GM19397 (cell line): ENCODE data around the gene ABCG4.
"Not testable (repeated sequence)": the region's sequence is repeated elsewhere in the genome, so short reads cannot be mapped to it uniquely, and the experiment has no call there.

Experiments used
- ATAC-seq: cut with Tn5 transposase; IDR thresholded peaks from one replicate; pipeline ENCODE4 v1.9.1; 2021; ENCODE audit warnings: mild to moderate bottlenecking, moderate library complexity; ENCODE audit not compliant: unreplicated experiment

Gene ABCG4

DNA sequence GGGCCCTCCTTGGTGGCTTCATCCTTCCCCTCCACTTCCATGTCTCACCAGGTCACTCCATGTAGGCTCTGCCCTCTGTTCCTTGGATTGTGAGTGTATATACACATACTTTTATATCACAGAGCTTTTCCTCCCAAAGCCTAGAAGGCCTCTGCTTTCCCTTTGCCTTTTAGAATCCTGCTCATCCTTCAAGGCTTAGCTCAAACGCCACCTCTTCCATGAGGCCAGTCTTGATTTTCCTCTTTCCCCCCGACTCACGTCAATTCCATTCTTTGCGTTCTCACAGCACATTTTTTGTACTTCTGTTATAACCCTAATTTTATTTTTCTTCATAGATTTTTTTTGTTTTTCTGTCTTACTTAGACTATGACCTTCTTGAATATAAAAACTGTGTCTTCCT is 3.8 kb downstream of the ABCG4 start:
- no peak for ATAC-seq

DNA sequence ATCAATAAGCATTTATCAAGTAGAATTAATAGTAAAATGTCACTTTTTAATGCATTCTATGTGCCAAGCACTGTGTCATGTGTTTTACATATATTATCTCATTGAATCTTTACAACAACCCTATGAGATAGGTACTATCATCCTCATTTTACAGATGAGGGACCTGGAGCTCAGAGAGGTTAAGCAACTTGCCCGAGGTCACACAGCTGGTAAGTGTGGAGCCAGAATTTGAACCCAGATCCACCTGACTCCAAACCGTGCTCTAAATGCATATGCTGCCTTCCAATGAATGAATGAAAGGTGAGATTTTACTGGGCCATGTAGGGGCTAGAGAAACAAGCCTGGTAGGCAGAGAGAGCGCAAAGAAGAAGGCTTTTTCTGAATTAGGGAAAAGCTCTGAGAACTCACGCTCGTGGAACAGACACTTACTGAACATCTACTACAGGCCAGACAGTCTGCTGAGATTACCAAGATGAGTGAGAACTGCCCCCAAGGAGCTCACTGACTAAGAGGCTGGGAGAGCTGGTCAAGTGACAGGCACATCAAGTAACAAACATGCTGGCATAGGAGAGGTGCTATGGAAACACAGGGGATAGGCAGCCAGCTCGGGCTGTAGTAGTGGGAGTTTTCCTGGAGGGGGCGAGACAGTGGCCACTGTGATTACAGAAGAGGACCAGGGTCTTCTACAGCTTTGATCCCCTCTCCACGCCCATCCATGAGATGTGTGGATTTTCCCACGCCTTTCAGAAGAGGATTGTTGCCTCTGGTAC is 4.4 kb downstream of the ABCG4 start:
- no peak for ATAC-seq

DNA sequence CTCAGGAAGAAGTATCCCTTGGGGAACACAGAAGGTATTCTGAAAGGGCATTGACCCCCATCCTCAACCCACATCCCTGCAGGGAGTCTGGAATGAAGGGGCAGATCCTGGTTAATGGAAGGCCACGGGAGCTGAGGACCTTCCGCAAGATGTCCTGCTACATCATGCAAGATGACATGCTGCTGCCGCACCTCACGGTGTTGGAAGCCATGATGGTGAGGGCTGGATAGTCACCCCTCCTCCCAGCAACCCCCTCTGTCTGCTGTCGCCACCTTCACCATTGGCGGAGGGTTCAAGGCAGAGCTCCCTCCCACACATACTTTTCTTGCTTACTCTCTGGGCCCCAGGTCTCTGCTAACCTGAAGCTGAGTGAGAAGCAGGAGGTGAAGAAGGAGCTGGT is 5.3 kb downstream of the ABCG4 start:
- no peak for ATAC-seq

DNA sequence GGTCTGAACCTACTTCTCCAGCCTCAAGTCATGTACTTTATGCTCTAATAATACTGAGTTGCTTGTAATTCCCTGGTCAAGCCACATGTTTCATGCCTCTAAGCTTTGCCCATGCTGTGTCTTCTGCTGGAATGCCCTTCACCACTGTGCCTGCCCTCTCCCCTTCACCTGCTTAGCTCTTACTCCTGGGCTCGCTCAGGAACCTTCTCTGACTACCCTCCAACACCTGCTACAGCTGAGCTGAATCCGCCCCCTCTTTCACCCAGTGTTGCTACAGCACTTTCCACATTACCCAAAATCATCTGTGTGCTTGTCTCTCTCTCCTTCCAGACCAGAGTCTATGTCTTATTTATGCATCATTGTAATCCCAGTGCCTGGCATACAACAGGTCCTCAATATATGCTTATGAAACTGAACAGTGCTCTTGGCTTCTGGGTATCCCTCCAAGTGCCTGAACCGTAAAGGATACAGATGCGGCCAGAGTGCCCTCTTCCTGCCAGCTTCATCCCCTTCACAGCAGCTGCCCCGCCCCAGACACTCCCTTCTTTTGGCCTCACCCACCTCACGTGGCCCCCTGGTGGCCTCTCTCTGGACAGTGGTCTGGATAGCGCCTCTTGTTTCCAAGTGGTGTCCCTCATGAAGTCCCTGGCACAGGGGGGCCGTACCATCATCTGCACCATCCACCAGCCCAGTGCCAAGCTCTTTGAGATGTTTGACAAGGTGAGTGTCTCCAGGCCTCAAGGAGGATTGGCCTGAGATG is 7.1 kb downstream of the ABCG4 start:
- ATAC-seq = no peak

DNA sequence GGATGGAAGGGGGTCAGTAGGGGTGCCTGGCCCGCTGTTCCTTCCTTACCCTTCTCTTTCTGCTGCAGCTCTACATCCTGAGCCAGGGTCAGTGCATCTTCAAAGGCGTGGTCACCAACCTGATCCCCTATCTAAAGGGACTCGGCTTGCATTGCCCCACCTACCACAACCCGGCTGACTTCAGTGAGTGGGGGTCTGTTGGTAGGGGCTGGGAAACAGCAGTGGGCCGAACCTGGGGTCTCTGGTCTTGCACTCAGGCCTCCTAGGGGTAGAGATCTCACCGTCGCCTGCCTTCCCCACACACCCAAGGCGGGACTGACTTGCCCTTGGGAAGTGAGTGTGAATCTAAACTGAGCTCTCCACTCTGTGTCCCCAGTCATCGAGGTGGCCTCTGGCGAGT is 7.6 kb downstream of the ABCG4 start:
- no peak for ATAC-seq

DNA sequence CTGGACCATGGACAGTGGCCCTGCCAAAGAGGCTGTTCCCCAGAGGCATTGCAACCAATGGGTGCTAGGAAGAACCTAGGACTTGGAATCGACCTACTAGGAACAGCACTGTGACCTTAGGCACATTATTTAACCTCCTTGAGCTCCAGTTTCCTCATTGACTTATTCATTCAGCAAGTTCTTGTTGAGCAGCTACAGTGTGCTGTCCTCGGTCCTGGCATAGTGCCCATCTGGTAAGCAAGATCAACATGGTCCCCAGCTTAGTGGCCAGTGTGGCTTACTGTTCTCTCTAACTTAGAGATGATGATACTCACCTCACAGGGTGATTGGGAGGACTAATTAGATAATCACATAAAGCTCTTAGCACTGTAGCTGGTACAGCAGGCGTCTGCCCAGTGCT is 8.2 kb downstream of the ABCG4 start:
- ATAC-seq = no peak

DNA sequence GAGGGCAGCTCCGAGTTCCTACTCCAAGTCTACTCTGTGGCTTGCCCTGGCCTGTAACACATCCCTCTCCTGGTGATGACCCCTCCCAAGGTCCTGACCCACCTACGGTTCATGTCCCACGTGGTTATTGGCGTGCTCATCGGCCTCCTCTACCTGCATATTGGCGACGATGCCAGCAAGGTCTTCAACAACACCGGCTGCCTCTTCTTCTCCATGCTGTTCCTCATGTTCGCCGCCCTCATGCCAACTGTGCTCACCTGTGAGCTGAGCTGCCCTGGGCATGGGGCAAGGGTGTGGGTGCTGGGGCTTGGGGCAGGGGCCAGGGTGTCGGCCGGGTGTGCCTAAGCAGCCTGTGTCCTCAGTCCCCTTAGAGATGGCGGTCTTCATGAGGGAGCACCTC is 9.6 kb downstream of the ABCG4 start:
- ATAC-seq = no peak

DNA sequence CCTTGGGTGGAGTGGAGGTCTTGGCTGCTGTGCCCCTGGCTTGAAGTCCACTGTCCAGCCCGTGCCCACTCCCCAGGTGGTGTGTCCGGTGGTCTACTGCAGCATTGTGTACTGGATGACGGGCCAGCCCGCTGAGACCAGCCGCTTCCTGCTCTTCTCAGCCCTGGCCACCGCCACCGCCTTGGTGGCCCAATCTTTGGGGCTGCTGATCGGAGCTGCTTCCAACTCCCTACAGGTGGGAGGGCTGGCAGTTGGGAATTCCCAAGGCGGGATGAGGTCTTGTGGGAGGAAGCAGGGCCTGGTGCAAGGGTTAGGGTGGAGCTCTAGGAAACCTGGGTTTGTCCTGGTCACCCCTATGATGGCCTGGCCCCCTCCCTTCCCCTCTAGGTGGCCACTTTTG is 11.3 kb downstream of the ABCG4 start:
- ATAC-seq = no peak

DNA sequence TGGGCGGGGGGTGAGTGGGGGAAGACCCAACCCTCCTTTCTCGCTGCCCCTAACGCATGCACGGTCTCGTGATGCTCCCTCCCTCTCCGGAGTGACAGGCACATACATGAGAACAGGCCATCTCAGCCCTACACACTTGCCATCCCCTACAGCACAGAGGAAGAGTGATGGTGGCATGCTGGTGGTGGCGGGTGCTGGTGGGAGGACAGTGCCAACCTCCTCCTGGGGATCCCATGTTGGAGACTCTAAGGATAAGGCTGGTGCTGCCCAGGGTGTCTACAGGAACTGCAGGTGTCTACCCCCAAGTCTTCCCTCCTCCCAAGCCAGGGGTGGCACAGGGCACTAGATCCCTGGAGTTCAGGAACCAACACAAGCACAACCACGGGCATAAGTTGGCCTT is 13.0 kb downstream of the ABCG4 start:
- no peak for ATAC-seq

DNA sequence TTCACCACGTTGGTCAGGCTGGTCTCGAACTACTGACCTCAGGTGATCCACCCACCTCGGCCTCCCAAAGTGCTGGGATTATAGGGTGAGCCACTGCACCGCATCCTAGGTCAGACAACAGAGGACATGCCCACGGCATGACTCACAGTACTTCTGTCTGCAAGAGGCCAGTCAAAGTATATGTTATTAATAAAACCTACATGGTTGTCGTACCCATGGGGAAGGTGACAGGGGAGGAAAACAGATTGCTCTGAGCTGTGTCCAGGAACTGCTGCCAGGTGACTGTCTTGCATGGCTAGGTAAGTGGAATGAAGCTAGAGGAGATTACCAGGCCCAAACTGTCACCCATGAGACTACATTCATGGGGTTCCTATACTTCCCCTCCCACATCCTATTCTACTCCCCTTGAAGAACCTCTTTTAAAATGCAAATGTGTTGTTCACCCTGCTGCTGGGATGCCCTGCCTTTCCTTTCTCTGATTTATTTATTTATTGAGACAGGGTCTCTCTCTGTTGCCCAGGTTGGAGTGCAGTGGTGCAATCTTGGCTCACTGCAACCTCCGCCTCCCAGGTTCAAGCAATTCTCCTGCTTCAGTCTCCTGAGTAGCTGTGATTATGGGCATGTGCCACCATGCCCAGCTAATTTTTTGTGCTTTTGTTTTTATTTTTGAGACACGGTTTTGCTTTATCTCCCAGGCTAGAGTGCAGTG is 17.7 kb downstream of the ABCG4 start:
- no peak for ATAC-seq

DNA sequence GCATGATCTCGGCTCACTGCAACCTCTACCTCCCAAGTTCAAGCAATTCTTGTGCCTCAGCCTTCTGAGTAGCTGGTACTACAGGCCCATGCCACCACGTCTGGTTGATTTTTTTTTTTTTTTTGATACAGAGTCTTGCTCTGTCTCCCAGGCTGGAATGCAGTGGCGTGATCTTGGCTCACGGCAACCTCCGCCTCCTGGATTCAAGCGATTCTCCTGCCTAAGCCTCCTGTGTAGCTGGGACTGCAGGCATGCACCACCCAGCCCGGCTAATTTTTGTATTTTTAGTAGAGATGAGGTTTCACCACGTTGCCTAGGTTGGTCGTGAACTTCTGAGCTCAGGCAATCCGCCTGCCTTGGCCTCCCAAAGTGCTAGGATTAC is 18.2 kb downstream of the ABCG4 start:
- not testable (repeated sequence) for ATAC-seq

DNA sequence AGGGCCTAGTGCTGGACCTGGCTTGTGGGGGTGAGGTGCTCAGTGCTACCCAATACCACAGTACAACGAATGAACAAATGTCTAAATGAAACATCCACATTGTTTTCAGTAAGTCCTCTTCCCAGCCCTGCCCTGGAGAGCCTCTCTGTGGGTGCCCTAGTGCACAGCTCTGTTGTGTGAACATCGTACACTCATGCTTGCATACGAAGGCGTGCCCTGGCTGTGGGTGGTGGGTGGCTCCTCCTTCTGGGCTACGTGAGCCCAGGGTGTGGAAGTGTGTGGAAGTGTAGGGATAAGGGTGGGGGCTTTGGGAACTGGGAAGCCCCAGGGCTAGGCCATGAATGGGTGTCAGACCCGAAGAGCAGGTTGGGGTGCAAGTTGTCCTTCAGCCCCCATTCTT is 19.1 kb downstream of the ABCG4 start:
- no peak for ATAC-seq

DNA sequence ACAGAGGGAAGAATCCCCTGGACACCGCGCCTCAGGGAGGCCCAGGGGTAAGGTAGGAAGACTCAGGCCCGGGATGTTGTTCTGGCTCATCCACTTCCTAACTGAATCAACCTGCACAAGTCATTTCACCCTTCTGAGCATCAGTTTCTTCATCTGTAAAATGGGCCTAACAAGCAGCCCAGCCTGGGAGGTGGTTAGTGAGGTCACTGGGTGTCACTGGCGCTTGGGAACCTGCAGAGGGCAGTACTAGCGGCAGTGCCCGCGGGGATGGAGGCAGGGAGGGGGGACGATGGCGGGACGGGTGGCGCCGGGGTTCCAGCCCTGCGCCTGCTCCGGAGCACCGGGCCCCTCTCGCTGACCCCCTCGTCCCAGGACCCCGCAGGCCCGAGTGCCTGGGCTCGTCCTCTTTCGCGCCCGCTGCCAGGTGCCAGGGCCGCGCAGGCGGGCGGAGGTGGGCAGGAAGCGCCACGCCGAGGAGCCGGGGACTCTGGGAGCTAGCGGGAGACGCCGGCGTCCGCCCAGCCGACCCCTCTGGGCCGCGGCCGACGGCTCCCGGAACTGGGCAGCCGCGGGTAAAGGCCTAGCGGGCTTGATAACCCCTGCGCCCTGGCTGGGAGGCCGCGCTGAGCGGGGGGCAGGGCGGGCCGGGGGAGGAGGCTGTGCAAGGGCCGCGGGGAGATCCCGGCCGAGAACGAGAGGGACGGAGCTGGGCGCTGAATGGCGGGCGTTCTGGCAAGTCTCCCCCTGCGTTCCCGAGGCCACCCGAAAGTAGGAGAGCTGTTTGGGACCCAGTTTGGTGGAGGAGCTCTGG is 19.8 kb downstream of the ABCG4 start, which contains the start of gene NLRX1:
Gene NLRX1, plus strand, starts transcription at position 255 of the 811 bp plus-strand sequence. CDS start 2,679 bp downstream, outside the sequence.
- peak; percentile 92 for ATAC-seq

DNA sequence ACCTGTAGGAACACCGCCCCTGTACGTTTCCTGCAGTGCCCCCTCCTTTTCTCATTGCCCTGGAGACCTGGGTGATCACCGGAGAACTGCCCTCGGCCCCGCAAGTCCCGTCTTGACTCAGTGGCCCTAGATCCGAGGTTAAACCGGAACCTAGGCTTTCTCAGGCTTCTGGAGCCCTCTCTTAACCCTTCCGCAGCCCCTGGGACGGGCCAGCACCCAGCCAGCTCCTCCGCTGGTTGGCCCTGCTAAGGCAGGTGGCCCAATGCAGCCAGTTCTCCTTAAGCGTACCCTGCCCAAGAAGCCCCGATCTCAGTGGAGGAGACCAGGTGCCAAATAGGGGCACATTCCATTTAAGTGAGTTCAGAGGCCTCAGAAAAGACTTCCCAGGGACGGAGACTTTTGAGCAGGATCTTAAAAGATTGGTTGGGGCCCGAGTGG is 20.4 kb downstream of the ABCG4 start:
- peak; percentile 9 for ATAC-seq

DNA sequence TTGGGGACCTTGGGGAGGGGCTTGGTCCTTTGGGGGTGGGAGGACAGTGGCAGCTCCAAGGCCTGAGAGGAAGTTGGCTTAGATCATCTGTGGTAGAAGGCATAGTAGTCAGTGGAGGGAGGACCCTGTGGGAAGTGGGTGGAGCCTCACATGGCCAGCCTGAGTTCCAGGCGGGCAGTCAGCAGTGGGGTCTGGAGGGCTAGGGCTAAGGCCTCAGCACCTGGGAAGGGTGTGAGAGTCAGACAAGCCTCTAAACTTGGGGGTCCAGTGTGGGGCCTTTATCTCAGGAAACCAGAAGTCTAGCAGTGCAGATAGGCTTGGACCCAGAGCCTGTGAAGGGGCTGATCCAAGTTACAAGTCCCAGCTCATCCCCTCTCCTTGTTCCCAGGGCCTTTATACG is 23.7 kb downstream of the ABCG4 start:
- no peak for ATAC-seq

DNA sequence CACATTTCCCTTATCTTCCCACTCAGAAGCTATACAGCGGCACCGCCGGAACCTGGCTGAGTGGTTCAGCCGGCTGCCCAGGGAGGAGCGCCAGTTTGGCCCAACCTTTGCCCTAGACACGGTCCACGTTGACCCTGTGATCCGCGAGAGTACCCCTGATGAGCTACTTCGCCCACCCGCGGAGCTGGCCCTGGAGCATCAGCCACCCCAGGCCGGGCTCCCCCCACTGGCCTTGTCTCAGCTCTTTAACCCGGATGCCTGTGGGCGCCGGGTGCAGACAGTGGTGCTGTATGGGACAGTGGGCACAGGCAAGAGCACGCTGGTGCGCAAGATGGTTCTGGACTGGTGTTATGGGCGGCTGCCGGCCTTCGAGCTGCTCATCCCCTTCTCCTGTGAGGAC is 24.6 kb downstream of the ABCG4 start:
- ATAC-seq = no peak

DNA sequence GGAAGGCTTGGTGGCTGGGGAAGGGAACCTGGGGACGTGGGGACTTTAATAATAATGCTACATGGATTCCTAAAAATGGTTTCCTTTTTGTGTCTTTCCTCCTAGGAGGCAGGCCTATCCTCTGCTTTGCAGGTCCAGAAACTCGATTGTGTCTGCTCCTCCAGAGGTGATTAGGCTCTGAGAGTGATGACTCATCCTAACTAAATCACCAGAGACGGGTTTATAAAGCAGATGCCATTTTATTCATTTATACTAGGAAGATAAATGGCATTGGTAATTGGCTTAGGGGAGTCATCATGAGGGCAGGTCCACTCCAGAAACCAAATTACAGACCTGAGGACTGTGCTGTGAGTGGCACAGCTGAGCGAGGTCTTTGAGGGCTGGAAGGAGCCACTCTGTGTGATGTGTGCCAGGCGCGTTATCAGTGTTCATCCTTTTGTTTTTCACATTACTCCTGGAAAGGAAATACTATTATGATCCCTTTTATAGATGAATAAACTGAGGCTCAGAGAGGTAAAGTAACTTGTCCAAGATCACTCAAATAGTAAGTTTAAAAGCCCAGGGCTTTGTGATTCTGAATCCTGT is 26.7 kb downstream of the ABCG4 start:
- ATAC-seq = no peak

DNA sequence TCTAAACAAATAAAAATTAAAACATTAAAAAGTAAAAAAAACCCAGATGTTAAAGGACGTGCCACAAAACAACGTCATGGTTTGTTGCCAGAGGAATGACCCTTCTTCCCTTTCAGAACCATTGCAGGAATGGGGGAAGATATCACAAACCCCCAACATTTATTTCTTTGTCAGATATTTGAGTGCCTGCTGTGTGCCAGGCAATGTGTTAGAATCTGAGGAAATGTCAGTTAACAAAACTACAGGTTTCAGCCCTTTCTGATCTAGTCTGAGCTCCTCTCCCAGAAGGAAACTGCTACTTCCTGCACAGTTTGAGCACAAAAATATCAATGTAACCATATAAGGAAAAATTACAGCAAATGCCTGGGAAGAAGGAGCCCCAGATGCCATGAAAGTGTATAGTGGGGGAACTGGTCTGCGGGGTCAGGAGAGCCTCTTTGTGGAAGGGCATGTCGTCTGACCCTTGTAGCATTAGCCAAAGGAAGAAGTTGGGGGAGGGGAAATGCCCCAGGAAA is 29.4 kb downstream of the ABCG4 start:
- ATAC-seq = no peak

DNA sequence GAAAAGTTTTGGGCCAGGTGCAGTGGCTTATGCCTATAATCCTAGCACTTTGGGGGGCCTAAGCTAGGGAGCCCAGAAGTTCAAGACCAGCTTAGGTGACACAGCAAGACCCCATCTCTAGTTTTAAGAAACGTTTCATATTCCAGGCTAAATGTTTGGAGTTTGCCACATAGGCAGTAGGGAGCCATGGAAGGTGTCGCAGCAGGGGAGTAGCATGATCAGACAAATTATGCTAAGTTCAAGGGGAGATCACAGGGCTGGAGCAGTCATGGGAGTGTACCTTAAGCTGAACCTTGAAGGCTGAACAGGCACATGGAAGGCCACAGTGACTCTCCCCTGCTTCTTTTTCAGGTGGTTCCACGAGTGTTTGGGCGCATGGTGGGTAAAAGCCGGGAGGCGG is 30.5 kb downstream of the ABCG4 start:
- no peak for ATAC-seq

DNA sequence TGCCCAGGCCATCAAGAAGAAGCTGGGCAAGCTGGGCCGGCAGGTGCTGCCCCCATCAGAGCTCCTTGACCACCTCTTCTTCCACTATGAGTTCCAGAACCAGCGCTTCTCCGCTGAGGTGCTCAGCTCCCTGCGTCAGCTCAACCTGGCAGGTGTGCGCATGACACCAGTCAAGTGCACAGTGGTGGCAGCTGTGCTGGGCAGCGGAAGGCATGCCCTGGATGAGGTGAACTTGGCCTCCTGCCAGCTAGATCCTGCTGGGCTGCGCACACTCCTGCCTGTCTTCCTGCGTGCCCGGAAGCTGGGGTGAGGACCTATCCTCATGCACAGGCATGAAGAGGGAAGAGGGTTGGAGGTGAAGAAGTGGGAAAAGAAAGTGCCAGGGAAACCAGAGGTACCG is 31.1 kb downstream of the ABCG4 start:
- no peak for ATAC-seq
